ENCODE measurements around the gene ZMAT1.

GRCh38 chrX:101957174-101957573 is 25.3 kb upstream of the ZMAT1 start:
- TF ChIP-seq CTCF (IDR thresholded peaks at IDR 0.05; ENCODE audit: extremely low read depth in 1 of 2, insufficient read depth in 1 of 2, low read depth in 1 of 2, low read length in 2 of 2): no peak
- TF ChIP-seq MYC (IDR thresholded peaks at IDR 0.05; ENCODE audit: low read depth, low read length): no peak
- TF ChIP-seq POLR2A (IDR thresholded peaks at IDR 0.05; ENCODE audit: low read depth, low read length): no peak

All from endothelial cell of umbilical vein (primary cell).